Body of pancreas (tissue), 4 donors: Measurements from ENCODE around the gene PACRG. TPM values are rescaled to one million over a fixed set of nuclear protein-coding genes. Genes with fewer than 3 reads are reported as not detected.

Experiments used
- ATAC-seq: fragments of 150-250 bp; one replicate; pipeline ENCODE4 v1.9.1; 2016
- DNase-seq, 4 donors: peaks; one replicate each; pipeline ENCODE4 v3.0.0-alpha.2; 2019
- H3K27ac ChIP-seq, 4 donors: fragments of 200-600 bp; sonication (generic); 1 replicate in 3 of 4; 2 replicates in 1 of 4; pipeline versions ENCODE4 v1.5.1 to v1.6.1; 2016 to 2019; ENCODE audit warnings: mild to moderate bottlenecking in 1 of 4, mixed read lengths in 1 of 4, moderate library complexity in 1 of 4
- H3K27me3 ChIP-seq, 2 donors: fragments of 200-600 bp; sonication (generic); one replicate each; pipeline ENCODE4 v1.6.0; 2016; ENCODE audit warnings: mild to moderate bottlenecking in 1 of 2
- H3K36me3 ChIP-seq, 2 donors: fragments of 200-600 bp; sonication (generic); replicated peaks in 1 of 2; 2 replicates each; pipeline ENCODE4 v1.5.1; 2016; ENCODE audit warnings: low read depth in 2 of 2; ENCODE audit not compliant: insufficient read depth in 1 of 2
- H3K4me1 ChIP-seq: fragments of 200-600 bp; sonication (generic); one replicate; pipeline ENCODE4 v1.6.0; 2016
- H3K4me3 ChIP-seq, 2 donors: fragments of 200-600 bp; sonication (generic); 1 replicate in 1 of 2; 2 replicates in 1 of 2; pipeline ENCODE4 v1.5.1; 2016 to 2019
- H3K9me3 ChIP-seq, 3 donors: fragments of 200-600 bp; sonication (generic); 1 replicate in 2 of 3; 2 replicates in 1 of 3; pipeline ENCODE4 v1.5.1; 2016
- CTCF ChIP-seq, 7 experiments: fragments of 450-650 bp in 4 of 7; fragments of 200-600 bp in 3 of 7; sonication (generic) in 3 of 7; IDR thresholded peaks; one replicate each; pipeline ENCODE4 v1.5.1; 2016 to 2019; ENCODE audit warnings: antibody characterized with exemption in 7 of 7
- POLR2A ChIP-seq, 3 donors: fragments of 450-650 bp; IDR thresholded peaks; one replicate each; pipeline ENCODE4 v1.6.1; 2016; ENCODE audit warnings: antibody characterized with exemption in 3 of 3, mild to moderate bottlenecking in 2 of 3
- WGBS, 2 donors: methylation state at CpG; one replicate each; pipeline ENCODE4 v1.1.5; 2017; 5-methylcytosine and 5-hydroxymethylcytosine counted together
- intact Hi-C: fragments of 100-400 bp; cut with DNase I; formaldehyde crosslinking; loops from one replicate; pipeline ENCODE4 v1.15.1; 2023
- total RNA-seq, 2 donors: library from RNA; depleted of rRNA; stranded (reverse); fragments of >200 nt; gene quantifications; one replicate each; pipeline ENCODE4 v1.1.0, GENCODE V29; 2016

PACRG gene
- total RNA-seq, 2 donors from 2014 or later, result 7.8 to 10.9 TPM

DNA sequence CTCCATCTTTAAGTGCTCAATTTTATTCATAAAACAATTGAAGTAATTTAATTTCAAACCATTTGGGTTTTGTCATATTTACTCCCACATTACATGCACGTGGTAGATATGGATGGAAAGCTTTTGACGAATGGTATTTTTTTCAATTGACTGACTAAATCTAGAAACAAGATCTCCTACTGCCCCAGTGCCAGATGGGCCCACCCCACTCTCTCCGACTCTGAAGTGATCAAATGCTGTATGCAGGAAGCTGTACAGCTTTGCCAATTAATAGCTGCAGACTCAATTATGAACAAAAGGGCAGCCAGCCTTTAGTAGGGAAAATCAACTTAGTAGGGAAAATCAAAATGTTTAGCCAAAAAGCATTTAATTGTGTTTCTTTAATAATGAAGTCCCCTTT lies 46.2 kb downstream of the PACRG start:
- no peak overlapping the region for H3K27ac ChIP-seq
- no peak for DNase-seq
- H3K27me3 ChIP-seq, result no peaks in the 10 kb centered on the region
- no peak for ATAC-seq
- H3K9me3 ChIP-seq, result no peaks in the 10 kb centered on the region
- WGBS, 2 donors, result 81 to 86% methylated on average over 3 of the region's 3 CpGs
- H3K36me3 ChIP-seq, result no peaks in the 10 kb centered on the region
- no peaks in the 10 kb centered on the region for H3K4me1 ChIP-seq
- TF ChIP-seq CTCF (IDR thresholded peaks at IDR 0.05) (no peak), POLR2A (IDR thresholded peaks at IDR 0.05) (no peak)
- intact Hi-C loops, result no loop called here
- H3K4me3 ChIP-seq, result no peak overlapping the region

- 88 to 90% methylated on average over 7 of the region's 7 CpGs for WGBS, 2 donors
- Histone ChIP-seq H3K4me3 (no peak overlapping the region), H3K27me3 (no peaks in the 10 kb centered on the region), H3K4me1 (no peaks in the 10 kb centered on the region), H3K27ac (no peak overlapping the region), H3K36me3 (no peaks in the 10 kb centered on the region), H3K9me3 (no peaks in the 10 kb centered on the region)
- TF ChIP-seq CTCF (IDR thresholded peaks at IDR 0.05) (no peak), POLR2A (IDR thresholded peaks at IDR 0.05) (no peak)
- DNase-seq, result no peak
- intact Hi-C loops, result no loop called here
- no peak for ATAC-seq
Observed at GRCh38 chr6:162777091-162777490, 49.3 kb downstream of the PACRG start.

DNA sequence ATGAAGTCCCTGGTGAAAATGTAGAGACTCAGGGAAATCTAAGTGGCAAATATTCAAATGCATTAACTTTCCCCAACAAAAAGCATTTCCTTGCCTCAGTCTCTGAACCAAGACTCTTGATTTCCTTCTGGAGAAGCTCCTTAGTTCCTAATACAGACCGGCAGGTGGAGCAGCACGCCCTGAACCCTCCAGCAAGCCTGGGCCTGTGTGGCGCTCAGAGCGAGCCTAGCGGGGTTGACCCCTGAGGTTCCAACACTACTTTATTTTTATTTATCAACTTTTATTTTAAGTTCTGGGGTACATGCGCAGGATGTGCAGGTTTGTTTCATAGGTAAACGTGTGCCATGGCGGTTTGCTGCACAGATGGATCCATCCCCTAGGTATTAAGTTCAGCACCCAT lies 50.8 kb downstream of the PACRG start:
- no peaks in the 10 kb centered on the region for H3K27me3 ChIP-seq
- TF ChIP-seq CTCF (IDR thresholded peaks at IDR 0.05), result no peak
- TF ChIP-seq POLR2A (IDR thresholded peaks at IDR 0.05), result no peak
- no peak for ATAC-seq
- H3K9me3 ChIP-seq, result no peaks in the 10 kb centered on the region
- H3K27ac ChIP-seq, result no peak overlapping the region
- intact Hi-C loops, result no loop called here
- 95% methylated on average over 8 of the region's 8 CpGs for WGBS, 2 donors
- no peak overlapping the region for H3K4me3 ChIP-seq
- no peaks in the 10 kb centered on the region for H3K36me3 ChIP-seq
- H3K4me1 ChIP-seq, result no peaks in the 10 kb centered on the region
- no peak for DNase-seq

DNA sequence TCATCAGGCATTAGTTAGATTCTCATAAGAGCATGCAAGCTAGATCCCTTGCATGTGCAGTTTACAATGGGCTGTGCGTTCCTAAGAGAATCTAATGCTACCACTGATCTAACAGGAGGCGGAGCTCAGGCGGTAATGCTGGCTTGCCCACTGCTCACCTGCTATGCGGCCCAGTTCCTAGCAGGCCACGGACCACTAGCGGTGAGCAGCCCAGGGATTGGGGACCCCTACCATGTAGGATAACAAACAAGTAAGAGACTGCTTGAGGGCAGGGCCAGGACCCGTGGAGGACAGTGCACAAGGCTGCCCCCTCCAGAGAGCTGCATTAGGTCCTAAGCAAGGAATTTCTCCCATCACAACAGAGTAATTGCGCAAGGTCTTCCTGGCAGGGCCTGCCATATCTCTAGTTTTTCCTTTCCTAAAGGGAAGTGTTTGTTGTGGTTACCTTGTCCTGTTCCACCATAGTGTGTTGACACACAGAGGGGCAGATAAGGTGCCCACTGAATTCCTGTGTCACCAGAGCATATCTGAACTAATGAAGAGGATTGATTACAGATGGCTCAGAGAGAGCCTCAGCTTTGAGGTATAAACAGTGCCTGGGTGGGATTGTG lies 58.0 kb downstream of the PACRG start:
- Histone ChIP-seq H3K27ac (no peak overlapping the region), H3K36me3 (no peaks in the 10 kb centered on the region), H3K4me1 (no peaks in the 10 kb centered on the region), H3K27me3 (no peaks in the 10 kb centered on the region), H3K9me3 (no peaks in the 10 kb centered on the region), H3K4me3 (no peak overlapping the region)
- WGBS, 2 donors, result 91 to 100% methylated on average over 3 to 8 of the region's 8 CpGs
- no peak for DNase-seq
- TF ChIP-seq CTCF (IDR thresholded peaks at IDR 0.05) (no peak), POLR2A (IDR thresholded peaks at IDR 0.05) (no peak)
- ATAC-seq, result no peak
- intact Hi-C loops, result no loop called here

GRCh38 chr6:162798546-162799266 lies 70.9 kb downstream of the PACRG start:
- intact Hi-C loops, result no loop called here
- no peaks in the 10 kb centered on the region for H3K4me1 ChIP-seq
- DNase-seq, result no peak
- H3K9me3 ChIP-seq, result no peaks in the 10 kb centered on the region
- 78 to 82% methylated on average over 4 of the region's 4 CpGs for WGBS, 2 donors
- no peaks in the 10 kb centered on the region for H3K27me3 ChIP-seq
- H3K36me3 ChIP-seq, result no peaks in the 10 kb centered on the region
- ATAC-seq, result no peak
- no peak overlapping the region for H3K27ac ChIP-seq
- TF ChIP-seq CTCF (IDR thresholded peaks at IDR 0.05), result no peak
- TF ChIP-seq POLR2A (IDR thresholded peaks at IDR 0.05), result no peak
- H3K4me3 ChIP-seq, result no peak overlapping the region
